ENCODE measurements around the gene SLC5A9.
"Not testable (repeated sequence)": the region's sequence is repeated elsewhere in the genome, so short reads cannot be mapped to it uniquely, and the experiment has no call there.

GRCh38 chr1:48282329-48282728 lies 59.8 kb downstream of the SLC5A9 start:
- not testable (repeated sequence) for TF ChIP-seq HDAC2 (IDR thresholded peaks at IDR 0.05); CTCF (IDR thresholded peaks at IDR 0.05); EHMT2 (IDR thresholded peaks at IDR 0.05; ENCODE audit: low read depth)

All from A549 (cell line).